Right renal pelvis (tissue), 4 donors: ENCODE data around the gene IGFLR1. TPM values are rescaled to one million over a fixed set of nuclear protein-coding genes. Genes with fewer than 3 reads are reported as not detected.

Experiments used
- polyA plus RNA-seq, 4 donors: library from polyadenylated mRNA; unstranded; fragments of 120-200 nt; gene quantifications; one replicate each; pipeline ENCODE4 v1.2.1, GENCODE V29; 2013; ENCODE audit not compliant: insufficient read length in 4 of 4

The IGFLR1 gene
- polyA plus RNA-seq, 4 donors, result 2.1 to 4.0 (median 2.9) TPM

Other genes with a start within 250 kb of the IGFLR1 start
- 10 to 100 TPM; 76.2 to 91.6 (median 82.7) TPM for gene DMKN, start 228.8 kb downstream of the IGFLR1 start, polyA plus RNA-seq
- gene SBSN, start 214.1 kb downstream of the IGFLR1 start, polyA plus RNA-seq, result under 1 TPM in 2 of 4 donors, not detected in 2; 0.04 to 0.14 TPM
- gene GAPDHS, start 209.0 kb downstream of the IGFLR1 start, polyA plus RNA-seq, result not detected
- 100 to 1,000 TPM in 1 of 4 donors, 10 to 100 TPM in 3; 87.8 to 113 (median 90.9) TPM for gene TMEM147, start 196.8 kb downstream of the IGFLR1 start, polyA plus RNA-seq
- gene ATP4A, start 178.8 kb downstream of the IGFLR1 start, polyA plus RNA-seq, result under 1 TPM in 2 of 4 donors, not detected in 2; 0.05 to 0.10 TPM
- gene PMIS2, start 156.3 kb downstream of the IGFLR1 start, polyA plus RNA-seq, result not detected
- 10 to 100 TPM; 26.6 to 28.5 (median 27.3) TPM for gene HAUS5, start 129.7 kb downstream of the IGFLR1 start, polyA plus RNA-seq
- 10 to 100 TPM; 57.9 to 94.9 (median 60.8) TPM for gene RBM42, start 113.4 kb downstream of the IGFLR1 start, polyA plus RNA-seq
- 1 to 10 TPM; 1.6 to 3.1 (median 1.7) TPM for gene ETV2, start 100.7 kb downstream of the IGFLR1 start, polyA plus RNA-seq
- 100 to 1,000 TPM; 306 to 370 (median 344) TPM for gene COX6B1, start 94.1 kb downstream of the IGFLR1 start, polyA plus RNA-seq
- gene UPK1A, start 75.9 kb downstream of the IGFLR1 start, polyA plus RNA-seq, result 10 to 100 TPM in 3 of 4 donors, 1 to 10 TPM in 1; 1.6 to 48.7 (median 31.6) TPM
- gene ZBTB32, start 37.9 kb downstream of the IGFLR1 start, polyA plus RNA-seq, result under 1 TPM in 3 of 4 donors, not detected in 1; 0.37 to 0.51 (median 0.42) TPM
- gene KMT2B, start 24.4 kb downstream of the IGFLR1 start, polyA plus RNA-seq, result 10 to 100 TPM; 28.1 to 36.6 (median 31.8) TPM
- 10 to 100 TPM; 15.6 to 19.8 (median 17.1) TPM for gene U2AF1L4, start 3.0 kb upstream of the IGFLR1 start, polyA plus RNA-seq
- gene PSENEN, start 3.2 kb upstream of the IGFLR1 start, polyA plus RNA-seq, result 10 to 100 TPM; 62.5 to 86.3 (median 68.7) TPM
- gene LIN37, start 6.1 kb upstream of the IGFLR1 start, polyA plus RNA-seq, result 10 to 100 TPM in 1 of 4 donors, 1 to 10 TPM in 3; 8.3 to 11.1 (median 9.4) TPM
- gene HSPB6, start 14.6 kb upstream of the IGFLR1 start, polyA plus RNA-seq, result 10 to 100 TPM; 26.2 to 30.4 (median 27.8) TPM
- gene PROSER3, start 15.7 kb upstream of the IGFLR1 start, polyA plus RNA-seq, result 10 to 100 TPM; 14.8 to 20.4 (median 16.5) TPM
- gene ARHGAP33, start 33.1 kb upstream of the IGFLR1 start, polyA plus RNA-seq, result 10 to 100 TPM; 21.1 to 33.2 (median 23.7) TPM
- 10 to 100 TPM; 24.6 to 48.0 (median 32.4) TPM for gene PRODH2, start 70.4 kb upstream of the IGFLR1 start, polyA plus RNA-seq
- 100 to 1,000 TPM; 133 to 187 (median 153) TPM for gene NPHS1, start 110.1 kb upstream of the IGFLR1 start, polyA plus RNA-seq
- 10 to 100 TPM; 10.1 to 14.6 (median 11.2) TPM for gene KIRREL2, start 114.5 kb upstream of the IGFLR1 start, polyA plus RNA-seq
- 10 to 100 TPM; 23.6 to 33.2 (median 27.2) TPM for gene APLP1, start 126.1 kb upstream of the IGFLR1 start, polyA plus RNA-seq
- gene NFKBID, start 158.1 kb upstream of the IGFLR1 start, polyA plus RNA-seq, result 1 to 10 TPM; 2.5 to 2.9 (median 2.6) TPM
- 1 to 10 TPM; 2.7 to 3.2 (median 2.9) TPM for gene HCST, start 160.1 kb upstream of the IGFLR1 start, polyA plus RNA-seq
- 10 to 100 TPM in 1 of 4 donors, 1 to 10 TPM in 3; 8.4 to 12.6 (median 8.8) TPM for gene TYROBP, start 165.8 kb upstream of the IGFLR1 start, polyA plus RNA-seq
- gene LRFN3, start 193.9 kb upstream of the IGFLR1 start, polyA plus RNA-seq, result 10 to 100 TPM; 10.7 to 16.9 (median 11.7) TPM